CD14-positive monocyte (primary cell): ENCODE measurements around the gene ESYT1. TPM values are rescaled to one million over a fixed set of nuclear protein-coding genes. Genes with fewer than 3 reads are reported as not detected.
A peak's percentile ranks its signal among the peaks of the same experiment; 100 is the strongest.

Experiments
- DNase-seq, 3 donors: peaks; one replicate each; pipeline ENCODE4 v3.0.0-alpha.2; 2011 to 2022
- H2AFZ ChIP-seq: 2 replicates; pipeline ENCODE4 v1.6.0; 2012; ENCODE audit warnings: mild to moderate bottlenecking, low read depth, low read length, inconsistent platforms; ENCODE audit not compliant: insufficient read depth, poor library complexity, severe bottlenecking
- H3K27ac ChIP-seq, 2 donors: 1 replicate in 1 of 2; 2 replicates in 1 of 2; pipeline ENCODE4 v1.5.1; 2012 to 2013; ENCODE audit warnings: low read length in 2 of 2, control low read depth in 1 of 2, inconsistent platforms in 1 of 2, low read depth in 1 of 2, mild to moderate bottlenecking in 1 of 2
- H3K27me3 ChIP-seq, 2 donors: one replicate each; pipeline versions ENCODE4 v1.6.0 to v1.6.1; 2011 to 2013; ENCODE audit warnings: low read length in 2 of 2; ENCODE audit not compliant: control insufficient read depth in 2 of 2, insufficient read depth in 2 of 2
- H3K36me3 ChIP-seq, 2 donors: replicated peaks in 1 of 2; 1 replicate in 1 of 2; 2 replicates in 1 of 2; pipeline versions ENCODE4 v1.5.1 to v1.6.1; 2012 to 2013; ENCODE audit warnings: low read length in 2 of 2, control low read depth in 1 of 2, inconsistent platforms in 1 of 2, mild to moderate bottlenecking in 1 of 2; ENCODE audit not compliant: insufficient read depth in 2 of 2, control insufficient read depth in 1 of 2
- H3K4me1 ChIP-seq, 2 donors: 1 replicate in 1 of 2; 2 replicates in 1 of 2; pipeline versions ENCODE4 v1.5.1 to v1.6.1; 2012 to 2013; ENCODE audit warnings: low read length in 2 of 2, control low read depth in 1 of 2, inconsistent platforms in 1 of 2, mild to moderate bottlenecking in 1 of 2, moderate library complexity in 1 of 2; ENCODE audit not compliant: insufficient read depth in 2 of 2, control insufficient read depth in 1 of 2
- H3K4me2 ChIP-seq: replicated peaks from 2 replicates; pipeline ENCODE3; 2012; ENCODE audit warnings: low read length, moderate library complexity, mild to moderate bottlenecking; ENCODE audit not compliant: poor library complexity, severe bottlenecking; ENCODE audit errors: extremely low read depth
- H3K4me3 ChIP-seq, 3 experiments: fragments of 200-600 bp in 1 of 3; sonication (generic) in 1 of 3; replicated peaks in 1 of 3; 1 replicate in 2 of 3; 2 replicates in 1 of 3; pipeline ENCODE4 v1.5.1; 2011 to 2013; ENCODE audit warnings: low read length in 3 of 3, mild to moderate bottlenecking in 3 of 3, control low read depth in 2 of 3, low read depth in 2 of 3, inconsistent platforms in 1 of 3, moderate library complexity in 1 of 3
- H3K79me2 ChIP-seq: 2 replicates; pipeline ENCODE4 v1.6.0; 2012; ENCODE audit warnings: mild to moderate bottlenecking, control low read depth, inconsistent platforms, low read length, moderate library complexity; ENCODE audit not compliant: insufficient read depth
- H3K9ac ChIP-seq: 2 replicates; pipeline ENCODE4 v1.6.0; 2017; ENCODE audit warnings: low read length, mild to moderate bottlenecking; ENCODE audit not compliant: insufficient read depth, poor library complexity, severe bottlenecking
- H3K9me3 ChIP-seq, 2 donors: replicated peaks in 1 of 2; 1 replicate in 1 of 2; 2 replicates in 1 of 2; pipeline versions ENCODE4 v1.5.1 to v1.6.1; 2012 to 2013; ENCODE audit warnings: low read length in 2 of 2, control low read depth in 1 of 2; ENCODE audit not compliant: control insufficient read depth in 1 of 2, insufficient read depth in 1 of 2
- H4K20me1 ChIP-seq: 2 replicates; pipeline ENCODE4 v1.6.0; 2012; ENCODE audit warnings: mild to moderate bottlenecking, low read length, control low read depth, moderate library complexity; ENCODE audit not compliant: insufficient read depth
- H3K27ac Mint-ChIP-seq, 7 donors: one replicate each; pipeline ENCODE4 v1.8.0; 2020; ENCODE audit warnings: mild to moderate bottlenecking in 7 of 7, mixed read lengths in 7 of 7, moderate library complexity in 6 of 7, inconsistent platforms in 2 of 7
- H3K27me3 Mint-ChIP-seq, 3 donors: one replicate each; pipeline ENCODE4 v1.8.0; 2021 to 2022; ENCODE audit warnings: low read depth in 3 of 3, mild to moderate bottlenecking in 3 of 3, mixed read lengths in 3 of 3, moderate library complexity in 3 of 3, inconsistent platforms in 1 of 3
- H3K36me3 Mint-ChIP-seq, 2 donors: one replicate each; pipeline ENCODE4 v1.8.0; 2020; ENCODE audit warnings: mixed read lengths in 2 of 2, inconsistent platforms in 1 of 2, mild to moderate bottlenecking in 1 of 2
- H3K4me1 Mint-ChIP-seq: one replicate; pipeline ENCODE4 v1.8.0; 2020; ENCODE audit warnings: mild to moderate bottlenecking, mixed read lengths
- H3K4me3 Mint-ChIP-seq, 2 donors: one replicate each; pipeline ENCODE4 v1.8.0; 2020; ENCODE audit warnings: mild to moderate bottlenecking in 2 of 2, mixed read lengths in 2 of 2, moderate library complexity in 1 of 2
- H3K9me3 Mint-ChIP-seq, 7 donors: one replicate each; pipeline ENCODE4 v1.8.0; 2020 to 2022; ENCODE audit warnings: mixed read lengths in 7 of 7, mild to moderate bottlenecking in 6 of 7, moderate library complexity in 6 of 7, inconsistent platforms in 2 of 7
- WGBS: methylation state at CpG from one replicate; pipeline ENCODE4 v1.1.5; 2013; ENCODE audit warnings: missing lambda C conversion rate; ENCODE audit not compliant: insufficient coverage; 5-methylcytosine and 5-hydroxymethylcytosine counted together
- intact Hi-C, 2 donors: fragments of 100-400 bp; cut with micrococcal nuclease; formaldehyde crosslinking; loops; one replicate each; pipeline versions ENCODE4 v1.15.0 to v1.15.1; 2023
- polyA plus RNA-seq, 3 donors: library from polyadenylated mRNA; depleted of rRNA in 1 of 3; unstranded in 2 of 3; stranded (reverse) in 1 of 3; fragments of 300-500 nt in 2 of 3; fragments of >200 nt in 1 of 3; fragmentation: Illumina TruSeq in 2 of 3; gene quantifications; 1 replicate in 2 of 3; 2 replicates in 1 of 3; pipeline ENCODE4 v1.2.3, GENCODE V29; 2012 to 2021
- TF ChIP-seq, protein P1 (sequence below): fragments of 200-600 bp; IDR thresholded peaks from one replicate; pipeline ENCODE4 v1.8.0; 2022; ENCODE audit warnings: antibody characterized with exemption, mild to moderate bottlenecking

ESYT1 gene
- polyA plus RNA-seq, 3 donors = 74.2 to 81.1 (median 74.6) TPM

DNA sequence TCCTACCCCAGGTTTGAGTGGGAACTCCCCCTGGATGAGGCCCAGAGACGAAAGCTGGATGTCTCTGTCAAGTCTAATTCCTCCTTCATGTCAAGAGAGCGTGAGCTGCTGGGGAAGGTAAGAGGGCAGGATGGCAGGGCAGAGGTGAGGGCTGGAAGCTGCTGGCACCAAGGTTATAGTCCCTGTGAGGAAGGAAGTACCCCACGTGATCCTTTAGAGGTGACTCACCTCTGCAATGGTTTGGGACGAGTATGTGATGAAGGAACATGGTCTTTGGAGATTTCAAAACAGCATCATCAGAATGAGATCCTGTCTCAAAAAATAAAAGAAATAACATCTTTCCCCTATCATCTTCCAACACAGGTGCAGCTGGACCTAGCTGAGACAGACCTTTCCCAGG is 15.2 kb downstream of the ESYT1 start:
- Mint-ChIP-seq H3K27ac (peak overlapping the region; percentile 15 to 87 (median 65)), H3K4me3 (peak overlapping the region in 1 of 2 donors; percentile 44), H3K36me3 (peaks cover 59 to 67% of the 10 kb centered on the region in 2 donors), H3K27me3 (peaks cover 0 to 2% (median 0%) of the 10 kb centered on the region in 3 donors), H3K4me1 (peaks cover 29% of the 10 kb centered on the region), H3K9me3 (peaks cover 0 to 2% (median 0%) of the 10 kb centered on the region in 7 donors)
- WGBS = 50% methylated on average over 2 of the region's 4 CpGs
- H3K79me2 ChIP-seq = no peaks in the 10 kb centered on the region
- H3K9me3 ChIP-seq = no peaks in the 10 kb centered on the region
- TF ChIP-seq, protein P1, sequence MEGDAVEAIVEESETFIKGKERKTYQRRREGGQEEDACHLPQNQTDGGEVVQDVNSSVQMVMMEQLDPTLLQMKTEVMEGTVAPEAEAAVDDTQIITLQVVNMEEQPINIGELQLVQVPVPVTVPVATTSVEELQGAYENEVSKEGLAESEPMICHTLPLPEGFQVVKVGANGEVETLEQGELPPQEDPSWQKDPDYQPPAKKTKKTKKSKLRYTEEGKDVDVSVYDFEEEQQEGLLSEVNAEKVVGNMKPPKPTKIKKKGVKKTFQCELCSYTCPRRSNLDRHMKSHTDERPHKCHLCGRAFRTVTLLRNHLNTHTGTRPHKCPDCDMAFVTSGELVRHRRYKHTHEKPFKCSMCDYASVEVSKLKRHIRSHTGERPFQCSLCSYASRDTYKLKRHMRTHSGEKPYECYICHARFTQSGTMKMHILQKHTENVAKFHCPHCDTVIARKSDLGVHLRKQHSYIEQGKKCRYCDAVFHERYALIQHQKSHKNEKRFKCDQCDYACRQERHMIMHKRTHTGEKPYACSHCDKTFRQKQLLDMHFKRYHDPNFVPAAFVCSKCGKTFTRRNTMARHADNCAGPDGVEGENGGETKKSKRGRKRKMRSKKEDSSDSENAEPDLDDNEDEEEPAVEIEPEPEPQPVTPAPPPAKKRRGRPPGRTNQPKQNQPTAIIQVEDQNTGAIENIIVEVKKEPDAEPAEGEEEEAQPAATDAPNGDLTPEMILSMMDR = no peak
- peak overlapping the region in 1 of 3 experiments; percentile 23 for H3K4me3 ChIP-seq
- peaks cover 29 to 30% of the 10 kb centered on the region in 2 donors for H3K4me1 ChIP-seq
- H4K20me1 ChIP-seq = no peaks in the 10 kb centered on the region
- H2AFZ ChIP-seq = no peak overlapping the region
- H3K36me3 ChIP-seq = peaks cover 47 to 59% of the 10 kb centered on the region in 2 donors
- H3K9ac ChIP-seq = no peak overlapping the region
- peak in 2 of 3 donors; percentile 29 to 56 for DNase-seq
- H3K27me3 ChIP-seq = no peaks in the 10 kb centered on the region
- H3K4me2 ChIP-seq = no peak overlapping the region
- intact Hi-C loops = no loop called here
- peak overlapping the region; percentile 46 to 60 for H3K27ac ChIP-seq

DNA sequence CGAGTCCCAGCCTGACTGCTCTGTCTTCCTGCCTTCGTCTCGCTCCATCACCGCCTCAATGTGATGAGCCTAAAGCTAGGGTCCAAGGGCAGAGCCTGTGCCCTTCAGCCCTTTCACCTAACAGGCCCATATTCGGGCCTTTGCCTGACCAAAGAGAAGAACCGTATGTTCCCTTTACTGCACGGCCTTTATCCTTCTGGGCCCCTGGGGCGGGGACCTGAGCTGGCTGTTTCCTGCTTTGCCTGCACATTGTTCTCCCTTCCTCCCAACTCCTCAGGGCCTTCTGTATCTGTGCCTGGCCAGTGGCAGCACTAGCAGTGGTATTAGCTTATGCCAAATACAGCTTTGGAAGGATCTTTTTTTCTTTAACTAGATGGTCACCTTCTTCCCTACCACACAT is 15.8 kb downstream of the ESYT1 start:
- Histone ChIP-seq H2AFZ (peak overlapping the region; percentile 11), H3K27ac (peak overlapping the region; percentile 46 to 60), H3K9me3 (no peaks in the 10 kb centered on the region), H3K4me3 (peak overlapping the region in 1 of 3 experiments; percentile 23), H4K20me1 (no peaks in the 10 kb centered on the region), H3K4me2 (peak overlapping the region; percentile 19), H3K9ac (peak overlapping the region; percentile 19), H3K79me2 (no peaks in the 10 kb centered on the region), H3K27me3 (no peaks in the 10 kb centered on the region), H3K4me1 (peaks cover 29 to 30% of the 10 kb centered on the region in 2 donors), H3K36me3 (peaks cover 41 to 53% of the 10 kb centered on the region in 2 donors)
- intact Hi-C loops = no loop called here
- Mint-ChIP-seq H3K36me3 (peaks cover 52 to 60% of the 10 kb centered on the region in 2 donors), H3K27ac (peak overlapping the region in 6 of 7 donors; percentile 52 to 87 (median 84)), H3K4me3 (peak overlapping the region; percentile 27 to 35), H3K4me1 (peaks cover 29% of the 10 kb centered on the region), H3K9me3 (peaks cover 0 to 2% (median 0%) of the 10 kb centered on the region in 7 donors), H3K27me3 (peaks cover 0 to 2% (median 0%) of the 10 kb centered on the region in 3 donors)
- WGBS = 59% methylated on average over 7 of the region's 8 CpGs
- TF ChIP-seq, protein P1 = no peak
- no peak for DNase-seq
